Endothelial cell of umbilical vein (primary cell): Measurements from ENCODE around the gene NONO. TPM values are rescaled to one million over a fixed set of nuclear protein-coding genes. Genes with fewer than 3 reads are reported as not detected.

Experiments
- BruUV-seq: library from RNA; stranded (reverse); fragments of 400-500 nt; replicated peaks from 2 replicates; lab custom pipeline; 2021; lab: Mats Ljungman, UMichigan
- CTCF ChIA-PET: fragments of 300-600, 350-600 bp; sonication (Branson Sonifier 250); formaldehyde crosslinking; loops from one replicate; lab custom pipeline; 2021; ENCODE audit warnings: antibody characterized with exemption, inconsistent platforms; lab: Charles Lee
- POLR2A ChIA-PET: fragments of 300-600, 350-600 bp; sonication (Branson Sonifier 250); formaldehyde crosslinking; loops from one replicate; lab custom pipeline; 2021; ENCODE audit warnings: antibody characterized with exemption, inconsistent platforms; lab: Charles Lee
- DNase-seq: peaks from one replicate; pipeline ENCODE4 v3.0.0-alpha.2; 2011; ENCODE audit warnings: low read depth, low spot score
- FAIRE-seq: peaks from 2 replicates; lab custom pipeline; 2011; peaks lifted over from hg19 to GRCh38; lab: Jason Lieb, UNC
- H2AFZ ChIP-seq: 2 replicates; pipeline ENCODE4 v1.6.0; 2012; ENCODE audit warnings: low read depth, low read length, control low read depth, inconsistent platforms
- H3K27ac ChIP-seq: 2 replicates; pipeline ENCODE4 v1.5.1; 2011; ENCODE audit warnings: low read depth, mild to moderate bottlenecking, control low read depth, low read length, moderate library complexity; ENCODE audit not compliant: insufficient read depth
- H3K27me3 ChIP-seq, 2 experiments: 2 replicates each; pipeline versions ENCODE4 v1.6.0 to v1.6.1; 2011; ENCODE audit warnings: low read length in 2 of 2, mixed read lengths in 1 of 2; ENCODE audit not compliant: control insufficient read depth in 2 of 2, insufficient read depth in 2 of 2
- H3K36me3 ChIP-seq, 2 experiments: 2 replicates in 1 of 2; 3 replicates in 1 of 2; pipeline ENCODE4 v1.5.1; 2011; ENCODE audit warnings: low read length in 2 of 2, mild to moderate bottlenecking in 1 of 2, moderate library complexity in 1 of 2; ENCODE audit not compliant: control insufficient read depth in 2 of 2, insufficient read depth in 2 of 2; ENCODE audit errors: extremely low read depth in 1 of 2
- H3K4me1 ChIP-seq: 3 replicates; pipeline ENCODE4 v1.5.1; 2011; ENCODE audit warnings: mild to moderate bottlenecking, low read length; ENCODE audit not compliant: control insufficient read depth, insufficient read depth; ENCODE audit errors: extremely low read depth
- H3K4me2 ChIP-seq: 2 replicates; pipeline ENCODE4 v1.6.1; 2011; ENCODE audit warnings: low read length, control low read depth, mixed read lengths; ENCODE audit not compliant: insufficient read depth
- H3K4me3 ChIP-seq, 3 experiments: fragments of 200-600 bp in 1 of 3; sonication (generic), shearing (Covaris generic) in 1 of 3; replicated peaks in 1 of 3; 2 replicates each; pipeline ENCODE4 v1.5.1; 2011 to 2016; ENCODE audit warnings: control low read depth in 3 of 3, low read length in 3 of 3, mild to moderate bottlenecking in 2 of 3, inconsistent platforms in 1 of 3, low read depth in 1 of 3, moderate library complexity in 1 of 3; ENCODE audit not compliant: insufficient read depth in 1 of 3
- H3K79me2 ChIP-seq: 2 replicates; pipeline ENCODE4 v1.6.0; 2012; ENCODE audit warnings: low read length, inconsistent platforms; ENCODE audit not compliant: control insufficient read depth, insufficient read depth
- H3K9ac ChIP-seq: replicated peaks from 2 replicates; pipeline ENCODE3; 2011; ENCODE audit warnings: low read length, control low read depth; ENCODE audit not compliant: insufficient read depth; ENCODE audit errors: extremely low read depth
- H3K9me1 ChIP-seq: replicated peaks from 3 replicates; pipeline ENCODE4 v1.6.0; 2011; ENCODE audit warnings: mild to moderate bottlenecking, low read length; ENCODE audit not compliant: control insufficient read depth, insufficient read depth; ENCODE audit errors: extremely low read depth
- H3K9me3 ChIP-seq: replicated peaks from 2 replicates; pipeline ENCODE4 v1.5.1; 2012; ENCODE audit warnings: low read length, inconsistent platforms; ENCODE audit not compliant: control insufficient read depth, insufficient read depth
- H4K20me1 ChIP-seq: replicated peaks from 2 replicates; pipeline ENCODE3; 2011; ENCODE audit warnings: mild to moderate bottlenecking, low read length; ENCODE audit not compliant: control insufficient read depth, insufficient read depth; ENCODE audit errors: extremely low read depth
- EZH2 ChIP-seq: IDR thresholded peaks from 2 replicates; pipeline ENCODE4 v1.6.1; 2012; ENCODE audit warnings: borderline replicate concordance, low read depth, mild to moderate bottlenecking, moderate library complexity, low read length, inconsistent platforms; ENCODE audit not compliant: severe bottlenecking
- FOS ChIP-seq: IDR thresholded peaks from 2 replicates; pipeline ENCODE4 v1.6.1; 2011; ENCODE audit warnings: mild to moderate bottlenecking, low read length, moderate library complexity, borderline replicate concordance; ENCODE audit not compliant: insufficient read depth
- GATA2 ChIP-seq: IDR thresholded peaks from 2 replicates; pipeline ENCODE4 v1.7.0; 2011; ENCODE audit warnings: low read depth, mild to moderate bottlenecking, moderate library complexity, mixed read lengths, low read length; ENCODE audit not compliant: insufficient read length, insufficient read depth
- JUN ChIP-seq: IDR thresholded peaks from 2 replicates; pipeline ENCODE4 v1.6.1; 2011; ENCODE audit warnings: borderline replicate concordance, low read depth; ENCODE audit not compliant: insufficient read length, insufficient read depth
- MYC ChIP-seq: IDR thresholded peaks from one replicate; pipeline ENCODE4 v1.6.1; 2011; ENCODE audit warnings: mild to moderate bottlenecking, low read depth, low read length
- POLR2A ChIP-seq: IDR thresholded peaks from 2 replicates; pipeline ENCODE4 v1.6.1; 2012; ENCODE audit warnings: low read depth, mild to moderate bottlenecking, control low read depth, low read length
- POLR2AphosphoS5 ChIP-seq: IDR thresholded peaks from 2 replicates; pipeline ENCODE4 v1.6.1; 2012; ENCODE audit warnings: low read depth, mild to moderate bottlenecking, control low read depth, low read length, moderate library complexity; ENCODE audit not compliant: insufficient read depth
- dilution Hi-C: fragments of 300-500 bp; cut with MboI; formaldehyde crosslinking; loops from one replicate; pipeline ENCODE4 v1.15.0; 2019; ENCODE audit warnings: low sequenced_read_pairs; ENCODE audit not compliant: extremely low pct_ligation_motif_present
- intact Hi-C: fragments of 100-400 bp; cut with micrococcal nuclease; formaldehyde crosslinking; loops from one replicate; pipeline ENCODE4 v1.10.0; 2022
- polyA plus RNA-seq, 4 experiments: library from polyadenylated mRNA; depleted of rRNA in 3 of 4; stranded (reverse) in 3 of 4; unstranded in 1 of 4; fragments of >200 nt; gene quantifications; 2 replicates each; pipeline versions ENCODE4 v1.2.1 to v1.2.3, GENCODE V29; 2011 to 2012; ENCODE audit warnings: missing spikeins in 1 of 4
- total RNA-seq: library from RNA; stranded (reverse); gene quantifications from 2 replicates; pipeline ENCODE4 v1.2.3, GENCODE V29; 2021
- TF ChIP-seq, protein P1 (sequence below): IDR thresholded peaks from 2 replicates; pipeline ENCODE4 v1.6.1; 2011; ENCODE audit not compliant: insufficient read depth, insufficient read length
- TF ChIP-seq, protein P2 (sequence below), 2 donors: IDR thresholded peaks; 1 replicate in 1 of 2; 2 replicates in 1 of 2; pipeline ENCODE4 v1.5.1; 2011; ENCODE audit warnings: low read length in 2 of 2, mild to moderate bottlenecking in 2 of 2, moderate library complexity in 2 of 2, control low read depth in 1 of 2, inconsistent platforms in 1 of 2, low read depth in 1 of 2; ENCODE audit not compliant: insufficient read depth in 1 of 2; ENCODE audit errors: extremely low read depth in 1 of 2

The NONO gene
- total and polyA plus RNA-seq, 2 donors (not counting 3 experiments of a cell fraction or from before 2014, with no cell fraction given): 249 to 466 TPM

DNA sequence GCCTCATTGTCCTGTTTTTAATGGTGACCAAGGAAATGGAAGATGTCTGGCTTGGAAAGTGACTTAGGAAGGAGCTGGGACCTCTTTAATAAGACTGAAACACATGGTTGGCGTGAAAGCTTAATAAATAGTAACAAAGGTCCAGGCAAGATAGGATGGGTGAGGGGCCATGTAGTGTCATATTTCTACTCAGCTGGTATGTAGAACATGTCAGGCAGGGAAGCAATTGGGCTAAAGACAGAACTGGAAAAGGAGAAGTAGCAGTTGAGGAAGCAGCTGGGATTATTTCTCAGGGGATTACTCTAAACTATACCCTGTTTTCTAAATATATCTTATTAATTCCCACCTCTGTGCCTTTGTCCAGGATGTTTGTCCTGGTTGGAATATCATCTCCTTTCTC lies 36.7 kb downstream of the NONO start:
- dilution Hi-C loops: no loop called here

More for the DNA sequence above, 36.7 kb downstream of the NONO start:
- Histone ChIP-seq H3K36me3 (no peaks in the 10 kb centered on the region), H3K27me3 (no peaks in the 10 kb centered on the region), H3K4me3 (no peak overlapping the region), H3K79me2 (no peaks in the 10 kb centered on the region), H3K27ac (no peak overlapping the region), H3K4me2 (no peak overlapping the region), H4K20me1 (no peaks in the 10 kb centered on the region), H2AFZ (no peak overlapping the region), H3K9me1 (no peaks in the 10 kb centered on the region), H3K9me3 (no peaks in the 10 kb centered on the region), H3K9ac (no peak overlapping the region), H3K4me1 (no peaks in the 10 kb centered on the region)
- POLR2A ChIA-PET: interaction anchor here (0.6 kb wide), 1 partner anchor 46 kb away, joined by 3 read pairs; the partner anchor contains the start of gene TAF1
- FAIRE-seq (no peak), DNase-seq (no peak)
- CTCF ChIA-PET: interaction anchor here (1.0 kb wide), 1 partner anchor 37 kb away, joined by 4 read pairs; the partner anchor contains the start of gene NONO
- BruUV-seq: no TSS peak
- intact Hi-C loops: no loop called here
- TF ChIP-seq POLR2A (no peak), MYC (no peak), EZH2 (no peak), JUN (no peak), POLR2AphosphoS5 (no peak), GATA2 (no peak), FOS (no peak)
- TF ChIP-seq, protein P1, sequence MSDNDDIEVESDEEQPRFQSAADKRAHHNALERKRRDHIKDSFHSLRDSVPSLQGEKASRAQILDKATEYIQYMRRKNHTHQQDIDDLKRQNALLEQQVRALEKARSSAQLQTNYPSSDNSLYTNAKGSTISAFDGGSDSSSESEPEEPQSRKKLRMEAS: no peak
- TF ChIP-seq, protein P2, sequence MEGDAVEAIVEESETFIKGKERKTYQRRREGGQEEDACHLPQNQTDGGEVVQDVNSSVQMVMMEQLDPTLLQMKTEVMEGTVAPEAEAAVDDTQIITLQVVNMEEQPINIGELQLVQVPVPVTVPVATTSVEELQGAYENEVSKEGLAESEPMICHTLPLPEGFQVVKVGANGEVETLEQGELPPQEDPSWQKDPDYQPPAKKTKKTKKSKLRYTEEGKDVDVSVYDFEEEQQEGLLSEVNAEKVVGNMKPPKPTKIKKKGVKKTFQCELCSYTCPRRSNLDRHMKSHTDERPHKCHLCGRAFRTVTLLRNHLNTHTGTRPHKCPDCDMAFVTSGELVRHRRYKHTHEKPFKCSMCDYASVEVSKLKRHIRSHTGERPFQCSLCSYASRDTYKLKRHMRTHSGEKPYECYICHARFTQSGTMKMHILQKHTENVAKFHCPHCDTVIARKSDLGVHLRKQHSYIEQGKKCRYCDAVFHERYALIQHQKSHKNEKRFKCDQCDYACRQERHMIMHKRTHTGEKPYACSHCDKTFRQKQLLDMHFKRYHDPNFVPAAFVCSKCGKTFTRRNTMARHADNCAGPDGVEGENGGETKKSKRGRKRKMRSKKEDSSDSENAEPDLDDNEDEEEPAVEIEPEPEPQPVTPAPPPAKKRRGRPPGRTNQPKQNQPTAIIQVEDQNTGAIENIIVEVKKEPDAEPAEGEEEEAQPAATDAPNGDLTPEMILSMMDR (IDR thresholded peaks at IDR 0.05; ENCODE audit: extremely low read depth in 1 of 2, insufficient read depth in 1 of 2, low read depth in 1 of 2, low read length in 2 of 2): no peak
